ENCODE data around the gene SPATA2.
"Not testable (repeated sequence)": the region's sequence is repeated elsewhere in the genome, so short reads cannot be mapped to it uniquely, and the experiment has no call there.

The SPATA2 gene

GRCh38 chr20:49901588-49901987 lies 13.7 kb downstream of the SPATA2 start:
- no peak for DNase-seq (ENCODE audit: low read depth in 2 of 2)

- no peak for DNase-seq (ENCODE audit: low read depth in 2 of 2)
Measured at GRCh38 chr20:49899541-49900383, 15.6 kb downstream of the SPATA2 start.

- no peak for DNase-seq (ENCODE audit: low read depth in 2 of 2)
Measured at GRCh38 chr20:49896204-49896603, 19.1 kb downstream of the SPATA2 start.

GRCh38 chr20:49895474-49896093 lies 19.7 kb downstream of the SPATA2 start:
- DNase-seq (ENCODE audit: low read depth in 2 of 2) = not testable (repeated sequence)

- DNase-seq (ENCODE audit: low read depth in 2 of 2) = peak in 1 of 2 donors; percentile 18
Measured at GRCh38 chr20:49894073-49894470, 21.3 kb downstream of the SPATA2 start.

- DNase-seq (ENCODE audit: low read depth in 2 of 2) = peak in 1 of 2 donors; percentile 48
Measured at GRCh38 chr20:49893242-49894072, 21.9 kb downstream of the SPATA2 start.

GRCh38 chr20:49892817-49893216 lies 22.5 kb downstream of the SPATA2 start:
- no peak for DNase-seq (ENCODE audit: low read depth in 2 of 2)

- DNase-seq (ENCODE audit: low read depth in 2 of 2) = no peak
Measured at GRCh38 chr20:49892260-49892659, 23.1 kb downstream of the SPATA2 start.

GRCh38 chr20:49891476-49892110 lies 23.7 kb downstream of the SPATA2 start:
- DNase-seq (ENCODE audit: low read depth in 2 of 2) = no peak

- DNase-seq (ENCODE audit: low read depth in 2 of 2) = no peak
Measured at GRCh38 chr20:49890471-49891361, 24.6 kb downstream of the SPATA2 start.

- DNase-seq (ENCODE audit: low read depth in 2 of 2) = no peak
Measured at GRCh38 chr20:49889935-49890333, 25.4 kb downstream of the SPATA2 start.

- DNase-seq (ENCODE audit: low read depth in 2 of 2) = no peak
Measured at GRCh38 chr20:49889001-49889934, 26.1 kb downstream of the SPATA2 start.

- DNase-seq (ENCODE audit: low read depth in 2 of 2) = peak; percentile 21 to 56
Measured at GRCh38 chr20:49888212-49889000, 26.9 kb downstream of the SPATA2 start.

GRCh38 chr20:49887251-49888211 lies 27.8 kb downstream of the SPATA2 start:
- no peak for DNase-seq (ENCODE audit: low read depth in 2 of 2)

- DNase-seq (ENCODE audit: low read depth in 2 of 2) = no peak
Measured at GRCh38 chr20:49886571-49887213, 28.6 kb downstream of the SPATA2 start.

GRCh38 chr20:49885558-49886332 lies 29.6 kb downstream of the SPATA2 start:
- no peak for DNase-seq (ENCODE audit: low read depth in 2 of 2)

All from stimulated activated CD8-positive, alpha-beta memory T cell treated with anti-CD3 and anti-CD28 coated beads, Interleukin-2, amount 100 ng/mL, for 48 hours (primary cell).